ENCODE data around the gene ARMC8.

The ARMC8 gene

DNA sequence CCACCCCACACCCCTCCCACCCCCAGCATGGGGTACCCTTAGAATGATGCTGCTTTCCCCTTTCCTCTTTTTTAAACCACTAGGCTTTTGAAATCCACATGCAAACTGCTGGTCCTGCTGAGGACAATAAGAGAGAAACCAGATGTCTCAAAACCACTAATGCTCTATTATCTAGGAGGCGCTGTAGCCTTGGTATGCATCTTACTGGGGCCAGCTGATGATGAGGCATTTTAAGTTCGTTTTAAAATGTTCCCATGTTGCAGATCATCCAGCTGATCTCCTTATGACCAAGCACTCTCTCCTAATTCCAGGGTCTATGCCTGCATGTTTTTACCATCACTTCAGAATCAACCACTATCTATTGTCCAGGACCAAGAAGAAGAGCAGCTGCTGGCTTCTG, 141.2 kb downstream of the ARMC8 start:
- DNase-seq (ENCODE audit: low read depth): no peak
- H3K4me3 ChIP-seq (ENCODE audit: control insufficient read depth, low read depth, low read length): no peak overlapping the region
- TF ChIP-seq, protein P1, sequence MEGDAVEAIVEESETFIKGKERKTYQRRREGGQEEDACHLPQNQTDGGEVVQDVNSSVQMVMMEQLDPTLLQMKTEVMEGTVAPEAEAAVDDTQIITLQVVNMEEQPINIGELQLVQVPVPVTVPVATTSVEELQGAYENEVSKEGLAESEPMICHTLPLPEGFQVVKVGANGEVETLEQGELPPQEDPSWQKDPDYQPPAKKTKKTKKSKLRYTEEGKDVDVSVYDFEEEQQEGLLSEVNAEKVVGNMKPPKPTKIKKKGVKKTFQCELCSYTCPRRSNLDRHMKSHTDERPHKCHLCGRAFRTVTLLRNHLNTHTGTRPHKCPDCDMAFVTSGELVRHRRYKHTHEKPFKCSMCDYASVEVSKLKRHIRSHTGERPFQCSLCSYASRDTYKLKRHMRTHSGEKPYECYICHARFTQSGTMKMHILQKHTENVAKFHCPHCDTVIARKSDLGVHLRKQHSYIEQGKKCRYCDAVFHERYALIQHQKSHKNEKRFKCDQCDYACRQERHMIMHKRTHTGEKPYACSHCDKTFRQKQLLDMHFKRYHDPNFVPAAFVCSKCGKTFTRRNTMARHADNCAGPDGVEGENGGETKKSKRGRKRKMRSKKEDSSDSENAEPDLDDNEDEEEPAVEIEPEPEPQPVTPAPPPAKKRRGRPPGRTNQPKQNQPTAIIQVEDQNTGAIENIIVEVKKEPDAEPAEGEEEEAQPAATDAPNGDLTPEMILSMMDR (IDR thresholded peaks at IDR 0.05; ENCODE audit: control insufficient read depth, insufficient read depth, low read depth, low read length, missing control alignments): peak; percentile 26

DNA sequence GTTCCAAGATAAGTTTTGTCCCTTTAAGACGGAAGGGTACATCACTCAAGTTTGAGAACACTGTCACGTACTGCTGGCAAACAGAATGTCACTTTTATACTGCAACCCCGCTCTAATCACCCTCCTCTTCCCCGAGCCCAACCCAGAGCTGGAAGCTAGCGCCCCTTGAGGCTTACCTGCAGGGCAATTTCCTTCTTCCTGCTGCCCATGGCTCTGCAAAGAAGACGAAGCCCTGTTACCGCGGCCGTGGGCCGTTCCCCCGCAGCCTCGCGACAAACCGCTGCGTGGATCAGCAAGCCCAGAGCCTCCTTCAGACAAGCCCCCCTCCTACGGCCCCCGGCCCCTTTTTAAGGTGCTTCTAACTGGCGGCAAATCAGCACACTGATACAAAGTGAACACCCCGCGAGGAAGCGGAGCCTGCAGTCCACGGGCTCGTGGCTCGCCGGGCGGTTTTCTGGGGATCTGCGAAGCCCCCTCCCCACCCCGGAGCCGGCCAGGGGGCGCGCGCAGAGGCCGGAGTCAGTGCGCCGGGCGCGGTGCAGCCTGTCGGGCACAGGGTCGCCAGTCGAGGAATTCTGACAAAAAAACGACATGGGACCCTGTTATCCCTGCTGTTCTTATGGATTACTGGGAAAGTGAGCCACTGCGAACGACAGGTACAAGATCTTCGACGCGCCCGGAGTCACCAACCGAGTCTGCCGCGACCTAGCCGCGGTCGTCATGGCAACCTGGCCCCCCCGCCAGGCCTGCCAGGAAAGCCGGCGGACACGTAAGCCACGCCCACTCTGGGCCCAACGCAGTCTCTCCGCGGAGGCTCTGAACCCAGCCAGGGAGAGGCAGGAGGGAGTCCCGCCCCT, 142.3 kb downstream of the ARMC8 start, which contains the start of gene NME9:
Gene NME9 (minus strand): TSS at position 725 of the 857 bp plus-strand sequence. CDS start 516 bp downstream, at position 209.
- DNase-seq (ENCODE audit: low read depth): no peak
- TF ChIP-seq, protein P1 (IDR thresholded peaks at IDR 0.05; ENCODE audit: control insufficient read depth, insufficient read depth, low read depth, low read length, missing control alignments): peak; percentile 72

DNA sequence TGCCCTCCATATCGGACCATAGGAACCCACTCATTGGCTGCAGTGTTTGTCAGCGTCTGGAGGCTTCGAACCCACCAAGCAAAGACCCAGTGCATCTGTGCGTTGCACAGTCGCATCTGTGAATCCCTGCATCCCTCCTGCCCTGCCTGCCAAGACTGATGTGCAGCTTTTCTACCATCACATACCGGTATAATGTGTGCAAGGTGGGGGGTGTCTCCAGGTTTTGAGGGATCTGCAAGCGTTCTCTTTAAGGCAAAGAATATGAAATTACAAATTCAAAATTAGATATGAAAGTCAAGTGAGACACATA, 142.8 kb downstream of the ARMC8 start:
- H3K4me3 ChIP-seq (ENCODE audit: control insufficient read depth, low read depth, low read length): peak overlapping the region; percentile 57
- no peak for DNase-seq (ENCODE audit: low read depth)
- TF ChIP-seq, protein P1 (IDR thresholded peaks at IDR 0.05; ENCODE audit: control insufficient read depth, insufficient read depth, low read depth, low read length, missing control alignments): no peak

More for the DNA sequence above, 142.3 kb downstream of the ARMC8 start, which contains the start of gene NME9:
- peak within 1 kb of the TSS; percentile 57 for H3K4me3 ChIP-seq (ENCODE audit: control insufficient read depth, low read depth, low read length)

DNA sequence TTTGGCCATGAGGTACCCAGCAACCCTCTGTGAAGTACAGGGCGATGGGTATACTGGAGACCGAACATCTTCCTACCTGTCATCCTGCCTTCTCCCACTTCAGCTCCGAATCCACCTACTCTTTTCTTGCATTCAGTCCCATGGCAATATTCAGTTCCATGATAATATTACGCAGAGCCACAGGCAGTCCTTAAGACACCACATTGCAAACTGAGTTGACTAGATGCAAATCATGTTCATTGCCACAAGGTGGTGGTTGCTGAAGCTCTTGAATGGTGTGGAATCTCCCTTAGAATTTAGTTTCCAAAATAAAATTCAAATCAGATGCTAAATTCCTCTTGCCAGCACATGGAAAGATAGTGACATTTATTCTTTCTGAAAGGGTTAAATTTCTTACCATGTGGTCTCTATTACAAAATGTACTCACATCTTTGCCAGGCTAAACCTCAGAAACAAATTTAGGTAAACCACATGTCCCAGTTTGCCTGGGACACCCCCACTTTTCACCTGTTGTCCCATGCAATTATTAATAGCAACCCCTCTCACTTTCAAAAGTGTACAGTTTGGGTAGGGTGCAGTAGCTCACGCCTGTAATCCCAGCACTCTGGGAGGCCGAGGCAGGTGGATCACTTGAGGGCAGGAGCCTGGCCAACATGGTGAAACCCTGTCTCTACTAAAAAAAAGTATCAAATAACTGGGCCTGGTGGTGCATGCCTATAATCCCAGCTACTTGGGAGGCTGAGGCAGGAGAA, 144.2 kb downstream of the ARMC8 start:
- DNase-seq (ENCODE audit: low read depth): no peak
- no peak overlapping the region for H3K4me3 ChIP-seq (ENCODE audit: control insufficient read depth, low read depth, low read length)
- TF ChIP-seq, protein P1 (IDR thresholded peaks at IDR 0.05; ENCODE audit: control insufficient read depth, insufficient read depth, low read depth, low read length, missing control alignments): peak; percentile 42

DNA sequence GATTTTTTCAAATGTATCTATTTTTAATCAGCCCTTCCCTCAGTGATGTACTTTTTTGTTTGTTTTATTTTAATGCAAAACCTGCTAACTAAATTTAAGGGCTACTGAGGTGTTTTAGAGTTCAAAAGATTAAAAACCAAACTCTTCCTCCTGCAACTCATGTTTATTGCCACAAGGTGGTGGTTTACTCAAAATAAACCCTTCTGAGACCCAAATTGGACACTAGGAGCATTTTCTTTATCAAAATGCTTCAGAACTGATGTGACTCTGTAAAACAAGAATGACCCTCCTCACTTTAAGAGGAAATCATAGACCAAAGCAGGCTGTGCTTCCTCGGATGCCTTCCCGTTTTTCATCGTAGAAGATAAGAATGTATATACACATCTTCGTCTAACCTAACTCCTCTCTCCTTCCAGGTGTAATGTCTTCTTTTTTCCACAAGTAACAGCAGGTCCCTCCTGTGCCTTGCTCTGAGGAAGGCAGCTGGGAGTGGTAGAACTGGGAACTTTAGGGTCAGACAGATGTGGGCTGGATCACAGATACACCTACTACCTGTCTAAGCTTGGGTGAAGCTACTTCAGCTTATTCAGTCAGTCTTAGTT, 145.5 kb downstream of the ARMC8 start:
- no peak overlapping the region for H3K4me3 ChIP-seq (ENCODE audit: control insufficient read depth, low read depth, low read length)
- no peak for DNase-seq (ENCODE audit: low read depth)
- TF ChIP-seq, protein P1 (IDR thresholded peaks at IDR 0.05; ENCODE audit: control insufficient read depth, insufficient read depth, low read depth, low read length, missing control alignments): peak; percentile 52

DNA sequence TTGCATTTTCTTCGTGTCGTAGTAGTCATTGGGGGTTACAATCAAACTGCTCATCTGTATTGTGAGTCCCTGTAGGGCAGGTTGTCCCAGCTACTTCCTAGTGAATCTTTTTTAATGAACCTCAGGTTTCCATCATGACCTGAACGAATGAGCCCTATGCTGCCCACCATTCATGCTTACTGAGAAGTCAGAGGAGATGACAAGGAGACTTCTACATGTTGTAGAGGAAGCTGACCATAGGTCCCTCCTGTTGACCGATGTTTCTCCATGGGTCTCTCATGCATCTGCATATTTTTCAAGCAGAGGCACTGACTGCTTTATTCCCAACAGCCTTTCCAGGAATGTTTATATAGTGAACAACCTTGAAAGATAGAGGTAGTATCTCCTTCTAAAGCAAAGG, 147.5 kb downstream of the ARMC8 start:
- TF ChIP-seq, protein P1 (IDR thresholded peaks at IDR 0.05; ENCODE audit: control insufficient read depth, insufficient read depth, low read depth, low read length, missing control alignments): no peak
- H3K4me3 ChIP-seq (ENCODE audit: control insufficient read depth, low read depth, low read length): no peak overlapping the region
- DNase-seq (ENCODE audit: low read depth): no peak

Data from AG09309 (cell line).